NAMALWA (cell line): ENCODE results near the gene CLDN6.
A peak's percentile ranks its signal among the peaks of the same experiment; 100 is the strongest.

Experiments used
- DNase-seq: peaks from one replicate; pipeline ENCODE4 v3.0.0-alpha.2; 2015; ENCODE audit warnings: low spot score

Gene CLDN6

DNA sequence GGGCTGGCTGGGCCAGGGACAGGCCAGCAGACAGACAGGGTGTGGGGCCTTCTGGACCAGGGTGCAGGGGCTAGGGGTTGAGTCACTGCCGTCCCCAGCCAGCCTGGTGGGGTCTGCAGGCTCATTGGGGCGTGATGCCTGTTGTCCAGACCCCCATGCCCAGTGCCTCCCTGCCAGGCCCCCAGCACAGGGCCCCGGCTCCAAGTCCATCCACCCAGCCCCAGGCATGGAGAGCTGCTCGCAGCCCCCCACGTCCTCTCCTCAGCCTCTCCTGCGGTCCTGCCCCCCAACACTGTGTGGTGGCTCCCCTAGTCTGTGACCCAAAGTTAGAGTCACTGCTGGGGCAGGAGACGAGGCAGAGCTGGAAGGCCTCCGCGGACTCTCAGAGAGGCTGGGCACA lies 30.7 kb downstream of the CLDN6 start:
- DNase-seq: no peak

- DNase-seq: no peak
These were observed 31.3 kb downstream of the CLDN6 start for GRCh38 chr16:2986623-2987188.

GRCh38 chr16:2985893-2986355 lies 32.1 kb downstream of the CLDN6 start:
- DNase-seq: no peak

GRCh38 chr16:2985462-2985861 lies 32.5 kb downstream of the CLDN6 start:
- no peak for DNase-seq

GRCh38 chr16:2983706-2984136 lies 34.3 kb downstream of the CLDN6 start:
- DNase-seq: peak; percentile 76

- DNase-seq: no peak
These were observed 35.6 kb downstream of the CLDN6 start for GRCh38 chr16:2982402-2982801.

DNA sequence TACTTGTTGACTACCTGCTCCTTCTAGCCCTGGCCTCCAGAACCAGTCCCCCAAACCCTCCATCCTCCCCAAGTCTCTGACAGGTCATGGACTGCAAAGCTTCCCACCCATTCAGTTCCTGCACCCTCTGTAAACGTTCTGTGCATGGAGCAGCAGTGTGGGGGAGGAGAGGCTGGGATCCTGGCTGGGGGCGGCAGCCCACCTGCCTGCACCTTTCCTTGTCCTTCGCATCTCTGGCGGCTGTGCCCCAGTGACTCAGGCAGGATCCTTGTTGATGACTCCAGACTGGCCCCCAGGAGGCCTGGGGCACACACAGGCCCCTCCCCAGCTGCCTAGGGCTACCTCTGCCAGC lies 36.1 kb downstream of the CLDN6 start:
- no peak for DNase-seq

DNA sequence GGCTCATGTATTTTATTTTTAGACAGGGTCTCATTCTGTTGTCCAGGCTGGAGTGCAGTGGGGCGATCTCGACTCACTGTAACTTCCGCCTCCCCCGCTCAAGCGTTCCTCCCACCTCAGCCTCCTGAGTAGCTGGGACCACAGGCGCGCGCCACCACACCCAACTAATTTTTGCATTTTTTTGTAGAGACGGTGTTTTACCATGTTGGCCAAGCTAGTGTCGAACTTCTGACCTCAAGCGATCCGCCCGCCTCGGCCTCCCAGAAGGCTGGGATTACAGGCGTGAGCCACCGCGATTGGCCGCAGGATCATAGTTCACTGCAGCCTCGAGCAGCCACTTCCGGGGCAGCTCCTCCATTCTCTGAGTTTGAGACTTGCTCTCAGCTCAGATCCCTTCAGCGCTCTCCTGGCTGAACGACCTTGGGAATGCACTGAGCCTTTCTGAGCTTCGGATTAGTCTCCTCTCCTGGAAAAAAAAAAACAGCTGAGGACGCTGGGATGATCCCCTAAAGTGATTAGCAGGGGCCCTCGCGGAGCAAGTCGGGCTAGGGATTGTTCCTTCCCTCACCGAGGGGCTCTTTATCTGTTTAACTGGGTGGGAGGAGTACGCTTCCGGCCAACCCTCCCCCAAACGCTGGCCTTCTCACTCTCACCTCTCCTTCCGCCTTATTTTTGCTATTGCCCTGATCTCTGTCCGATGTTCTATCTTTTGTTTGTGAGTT lies 36.6 kb downstream of the CLDN6 start:
- DNase-seq: no peak

DNA sequence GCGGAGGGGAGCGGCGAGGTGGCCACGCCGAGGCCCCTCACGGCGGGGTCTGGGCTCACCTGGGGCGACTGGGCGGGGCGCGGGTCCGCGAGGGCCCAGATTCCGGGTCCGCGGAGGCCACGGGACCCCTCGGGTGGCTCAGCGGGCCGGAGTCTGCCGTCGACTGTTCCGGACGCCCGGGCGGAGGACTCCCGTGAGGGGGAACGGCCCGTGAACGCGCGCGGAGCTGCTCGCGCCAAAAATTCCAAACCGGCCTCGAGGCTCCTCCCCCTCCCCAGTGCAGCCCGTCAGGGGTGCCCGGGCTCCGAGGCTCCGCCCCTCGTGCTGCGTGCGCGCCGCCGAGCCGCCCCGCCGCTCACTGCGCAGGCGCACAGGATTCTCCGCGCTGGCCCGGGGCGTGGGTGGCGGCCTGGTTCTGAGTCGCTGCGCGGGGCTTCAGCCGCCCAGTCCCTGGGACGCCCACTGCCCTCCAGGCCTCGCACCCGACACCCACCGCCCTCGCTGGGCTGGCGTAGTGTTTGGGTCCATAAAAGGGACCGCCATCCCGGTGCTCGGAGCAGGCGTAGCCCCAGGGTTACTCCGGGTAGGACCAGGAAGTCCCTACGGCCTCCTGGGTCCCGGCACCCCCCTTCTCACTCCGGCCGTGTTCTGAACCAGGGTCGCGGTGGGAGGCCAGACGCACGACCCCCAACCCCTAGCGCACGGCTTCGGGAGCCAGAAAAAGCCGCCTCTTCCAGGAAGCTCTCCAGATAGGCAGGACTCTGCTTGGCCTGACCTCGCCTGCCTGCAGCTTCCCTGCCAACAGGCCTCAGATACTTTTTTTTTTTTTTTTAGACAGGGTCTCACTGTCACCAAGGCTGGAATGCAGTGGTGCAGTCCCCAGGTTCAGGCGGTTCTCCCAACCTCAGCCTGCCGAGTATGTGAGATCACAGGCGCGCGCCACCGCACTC lies 37.5 kb downstream of the CLDN6 start, which contains the start of gene PKMYT1:
TSS of gene PKMYT1 (minus strand) at position 220 of the 950 bp plus-strand sequence. CDS start 789 bp downstream, outside the sequence.
- peak; percentile 93 for DNase-seq

DNA sequence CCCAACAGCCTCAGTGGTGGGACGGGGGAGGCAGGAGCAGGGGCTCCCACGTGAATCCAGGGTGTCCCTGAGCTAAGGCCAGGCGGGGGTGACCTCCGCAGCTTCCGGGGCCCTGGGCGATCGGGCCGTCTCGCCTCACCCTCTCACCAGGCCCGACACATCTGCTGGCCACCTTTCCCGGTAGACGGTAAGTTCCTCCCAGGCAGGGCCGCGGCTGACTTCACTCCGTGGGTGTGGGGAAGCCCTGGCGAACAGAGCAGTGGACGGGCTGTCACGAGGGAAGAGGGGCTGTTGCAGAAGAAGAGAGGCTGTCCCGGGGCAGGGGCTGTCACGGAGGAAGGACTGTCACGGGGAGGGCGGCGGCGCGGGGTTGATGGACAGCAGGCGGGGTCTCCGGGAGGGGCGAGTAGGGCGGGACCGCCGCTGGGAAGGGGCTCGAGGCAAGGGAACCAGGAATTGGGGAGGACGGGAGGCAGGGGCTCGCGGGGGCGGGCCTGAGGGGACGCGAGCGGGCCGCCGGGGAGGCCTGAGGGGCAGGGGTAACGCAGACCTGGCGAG lies 38.2 kb downstream of the CLDN6 start:
- peak; percentile 39 for DNase-seq

- DNase-seq: no peak
These were observed 40.5 kb downstream of the CLDN6 start for GRCh38 chr16:2977440-2977839.

GRCh38 chr16:2976673-2977072 lies 41.3 kb downstream of the CLDN6 start:
- DNase-seq: no peak

- DNase-seq: no peak
These were observed 41.8 kb downstream of the CLDN6 start for GRCh38 chr16:2976201-2976600.

- DNase-seq: no peak
These were observed 42.7 kb downstream of the CLDN6 start for GRCh38 chr16:2975161-2975795.

DNA sequence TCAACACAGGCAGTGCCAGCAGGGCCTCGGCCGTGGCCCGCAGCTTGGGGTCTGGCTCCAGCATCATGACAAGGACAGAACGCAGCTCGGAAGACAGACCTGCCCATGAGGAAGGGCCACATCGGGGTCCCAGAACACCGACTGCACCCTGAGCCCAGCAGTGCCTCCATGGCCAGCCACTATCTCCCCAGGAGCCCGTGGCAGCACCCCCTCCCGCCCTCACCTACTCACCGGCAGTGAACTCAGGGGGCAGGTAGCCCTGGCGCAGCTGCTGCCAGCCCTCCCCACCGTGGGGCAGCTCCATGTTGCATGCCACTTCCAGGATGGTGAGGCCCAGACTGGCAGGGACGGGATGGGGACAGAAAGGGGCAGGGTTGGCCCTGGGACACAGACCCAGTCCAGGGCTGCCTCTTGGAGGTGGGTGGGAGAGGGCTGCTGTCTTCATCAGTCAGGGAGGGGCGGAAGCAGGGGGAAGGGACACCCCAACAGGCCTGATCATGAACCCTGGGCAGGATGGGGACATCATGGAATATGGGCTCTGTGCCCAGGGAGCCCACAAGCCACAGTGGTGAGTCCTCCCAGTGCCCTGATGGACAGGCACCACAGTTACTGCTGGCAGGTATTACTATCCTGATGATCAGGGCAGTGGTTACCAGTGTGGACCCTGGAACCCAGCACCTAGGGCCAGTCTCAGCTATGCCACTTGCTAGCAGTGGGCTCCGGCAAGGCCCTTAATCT lies 43.5 kb downstream of the CLDN6 start:
- no peak for DNase-seq

GRCh38 chr16:2973605-2974318 lies 44.2 kb downstream of the CLDN6 start:
- DNase-seq: no peak

DNA sequence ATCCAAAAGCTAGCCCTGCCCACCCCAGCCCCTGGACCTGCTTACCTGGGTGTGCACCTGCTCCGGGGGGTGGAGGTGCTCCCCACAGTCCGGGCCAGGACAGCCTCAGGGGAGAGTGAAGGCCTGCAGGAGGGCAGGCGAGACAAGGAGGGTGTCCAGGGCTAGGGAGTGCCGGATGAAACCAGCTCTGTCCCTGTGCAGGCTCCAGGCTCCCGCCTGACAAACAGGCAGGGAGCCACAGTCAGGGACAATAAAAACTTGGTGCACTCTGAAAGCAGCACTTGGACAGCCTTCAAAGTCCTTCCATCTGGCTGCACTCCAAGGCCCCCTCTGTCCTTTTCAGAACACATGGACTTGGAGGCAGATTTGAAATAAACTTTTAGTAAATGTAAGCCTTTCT lies 44.9 kb downstream of the CLDN6 start:
- no peak for DNase-seq

- no peak for DNase-seq
These were observed 45.8 kb downstream of the CLDN6 start for GRCh38 chr16:2971985-2972784.

DNA sequence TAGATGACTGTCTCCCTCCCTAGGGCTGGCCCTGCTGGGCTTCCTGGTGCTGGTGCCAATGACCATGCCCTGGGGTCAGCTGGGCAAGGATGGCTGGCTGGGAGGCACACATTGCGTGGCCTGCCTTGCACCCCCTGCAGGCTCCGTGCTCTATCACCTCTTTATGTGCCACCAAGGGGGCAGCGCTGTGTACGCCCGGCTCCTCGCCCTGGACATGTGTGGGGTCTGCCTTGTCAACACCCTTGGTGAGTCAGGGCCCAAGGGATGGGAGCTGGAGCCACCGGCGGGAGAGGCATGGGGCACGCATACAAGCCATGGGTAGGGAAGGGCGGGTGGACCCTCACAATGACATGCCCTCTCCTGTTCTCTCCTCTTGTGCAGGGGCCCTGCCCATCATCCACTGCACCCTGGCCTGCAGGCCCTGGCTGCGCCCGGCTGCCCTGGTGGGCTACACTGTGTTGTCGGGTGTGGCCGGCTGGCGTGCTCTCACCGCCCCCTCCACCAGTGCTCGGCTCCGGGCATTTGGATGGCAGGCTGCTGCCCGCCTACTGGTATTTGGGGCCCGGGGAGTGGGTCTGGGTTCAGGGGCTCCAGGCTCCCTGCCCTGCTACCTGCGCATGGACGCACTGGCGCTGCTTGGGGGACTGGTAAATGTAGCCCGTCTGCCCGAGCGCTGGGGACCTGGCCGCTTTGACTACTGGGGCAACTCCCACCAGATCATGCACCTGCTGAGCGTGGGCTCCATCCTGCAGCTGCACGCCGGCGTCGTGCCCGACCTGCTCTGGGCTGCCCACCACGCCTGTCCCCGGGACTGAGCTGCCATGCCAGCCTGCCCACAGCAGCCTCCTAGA lies 46.6 kb downstream of the CLDN6 start:
- no peak for DNase-seq
